HG02885 (cell line): Measurements from ENCODE around the gene CDK5R2.

ENCODE experiments used
- ATAC-seq: cut with Tn5 transposase; IDR thresholded peaks from one replicate; pipeline ENCODE4 v1.9.1; 2021; ENCODE audit warnings: mild to moderate bottlenecking; ENCODE audit not compliant: unreplicated experiment, poor library complexity

CDK5R2 gene

GRCh38 chr2:219001577-219002394 lies 42.3 kb downstream of the CDK5R2 start:
- ATAC-seq, result no peak

GRCh38 chr2:219002395-219003266 lies 43.2 kb downstream of the CDK5R2 start:
- no peak for ATAC-seq

- ATAC-seq, result no peak
These were observed 43.8 kb downstream of the CDK5R2 start for GRCh38 chr2:219003267-219003634.

- no peak for ATAC-seq
These were observed 44.5 kb downstream of the CDK5R2 start for GRCh38 chr2:219003979-219004378.

GRCh38 chr2:219009294-219009693 lies 49.8 kb downstream of the CDK5R2 start:
- no peak for ATAC-seq

GRCh38 chr2:219010162-219010756 lies 50.8 kb downstream of the CDK5R2 start:
- no peak for ATAC-seq

GRCh38 chr2:219010873-219011272 lies 51.4 kb downstream of the CDK5R2 start:
- no peak for ATAC-seq
